Sigmoid colon (tissue), 3 donors: Measurements from ENCODE around the gene EMILIN2.

Experiments used
- CTCF ChIP-seq, 4 experiments: fragments of 450-650 bp in 3 of 4; fragments of 200-600 bp in 1 of 4; IDR thresholded peaks; one replicate each; pipeline ENCODE4 v1.5.1; 2016 to 2019; ENCODE audit warnings: antibody characterized with exemption in 4 of 4, mild to moderate bottlenecking in 3 of 4, moderate library complexity in 2 of 4
- POLR2A ChIP-seq, 2 donors: fragments of 450-650 bp; IDR thresholded peaks; one replicate each; pipeline ENCODE4 v1.6.1; 2016; ENCODE audit warnings: antibody characterized with exemption in 2 of 2, mild to moderate bottlenecking in 2 of 2, moderate library complexity in 2 of 2

- TF ChIP-seq POLR2A (IDR thresholded peaks at IDR 0.05) (no peak), CTCF (IDR thresholded peaks at IDR 0.05) (no peak)
Measured at GRCh38 chr18:2924920-2925319, 78.1 kb downstream of the EMILIN2 start.
